Measurements from ENCODE around the gene TBK1.

The TBK1 gene

GRCh38 chr12:64480148-64480547 is 28.2 kb downstream of the TBK1 start:
- H3K36me3 ChIP-seq (ENCODE audit: insufficient read depth, low read length) = peaks cover 85% of the 10 kb centered on the region
- peaks cover 2% of the 10 kb centered on the region; the same call in 1 of the 2 replicates for H3K9me3 ChIP-seq (ENCODE audit: low read length)
- H3K79me2 ChIP-seq (ENCODE audit: insufficient read depth, low read length) = peaks cover 4% of the 10 kb centered on the region; the same call in 1 of the 2 replicates

GRCh38 chr12:64486657-64487056 is 34.7 kb downstream of the TBK1 start:
- Histone ChIP-seq H3K4me3 (ENCODE audit: low read depth, low read length, poor library complexity, severe bottlenecking) (no peak overlapping the region), H3K27ac (ENCODE audit: low read depth, low read length, poor library complexity, severe bottlenecking) (no peak overlapping the region), H2AFZ (ENCODE audit: low read length) (no peak overlapping the region), H3K36me3 (ENCODE audit: insufficient read depth, low read length) (peaks cover 86% of the 10 kb centered on the region), H3K79me2 (ENCODE audit: insufficient read depth, low read length) (no peaks in the 10 kb centered on the region), H3F3A (ENCODE audit: insufficient read depth, low read length) (no peaks in the 10 kb centered on the region), H3K9ac (ENCODE audit: low read length) (no peak overlapping the region), H3K4me1 (ENCODE audit: insufficient read depth, low read length, severe bottlenecking) (no peaks in the 10 kb centered on the region), H3K9me3 (ENCODE audit: low read length) (no peaks in the 10 kb centered on the region), H3K27me3 (ENCODE audit: insufficient read depth, low read length) (no peaks in the 10 kb centered on the region), H3K9me2 (ENCODE audit: low read depth, low read length) (no peaks in the 10 kb centered on the region), H4K20me1 (ENCODE audit: insufficient read depth, low read length) (no peaks in the 10 kb centered on the region), H3K4me2 (ENCODE audit: low read length) (no peak overlapping the region)
- no peak for TF ChIP-seq EZH2 (IDR thresholded peaks at IDR 0.05; ENCODE audit: borderline replicate concordance, low read length)
- no peak for TF ChIP-seq CTCF (IDR thresholded peaks at IDR 0.05; ENCODE audit: low read length)

More at GRCh38 chr12:64480148-64480547, 28.2 kb downstream of the TBK1 start:
- no peak overlapping the region for H3K9ac ChIP-seq (ENCODE audit: low read length)
- H3K4me3 ChIP-seq (ENCODE audit: low read depth, low read length, poor library complexity, severe bottlenecking) = no peak overlapping the region
- no peaks in the 10 kb centered on the region for H4K20me1 ChIP-seq (ENCODE audit: insufficient read depth, low read length)
- TF ChIP-seq EZH2 (IDR thresholded peaks at IDR 0.05; ENCODE audit: borderline replicate concordance, low read length) (no peak), CTCF (IDR thresholded peaks at IDR 0.05; ENCODE audit: low read length) (no peak)
- H3K27me3 ChIP-seq (ENCODE audit: insufficient read depth, low read length) = no peaks in the 10 kb centered on the region
- H3K27ac ChIP-seq (ENCODE audit: low read depth, low read length, poor library complexity, severe bottlenecking) = no peak overlapping the region
- H3F3A ChIP-seq (ENCODE audit: insufficient read depth, low read length) = no peaks in the 10 kb centered on the region
- H3K4me2 ChIP-seq (ENCODE audit: low read length) = no peak overlapping the region
- no peaks in the 10 kb centered on the region for H3K4me1 ChIP-seq (ENCODE audit: insufficient read depth, low read length, severe bottlenecking)
- H3K9me2 ChIP-seq (ENCODE audit: low read depth, low read length) = no peaks in the 10 kb centered on the region
- H2AFZ ChIP-seq (ENCODE audit: low read length) = no peak overlapping the region

GRCh38 chr12:64491718-64492117 is 39.8 kb downstream of the TBK1 start:
- Histone ChIP-seq H3K36me3 (ENCODE audit: insufficient read depth, low read length) (peaks cover 90% of the 10 kb centered on the region), H3K9ac (ENCODE audit: low read length) (no peak overlapping the region), H3K9me3 (ENCODE audit: low read length) (no peaks in the 10 kb centered on the region), H3F3A (ENCODE audit: insufficient read depth, low read length) (no peaks in the 10 kb centered on the region), H3K27ac (ENCODE audit: low read depth, low read length, poor library complexity, severe bottlenecking) (no peak overlapping the region), H3K79me2 (ENCODE audit: insufficient read depth, low read length) (no peaks in the 10 kb centered on the region), H3K4me3 (ENCODE audit: low read depth, low read length, poor library complexity, severe bottlenecking) (no peak overlapping the region), H3K4me1 (ENCODE audit: insufficient read depth, low read length, severe bottlenecking) (no peaks in the 10 kb centered on the region), H4K20me1 (ENCODE audit: insufficient read depth, low read length) (no peaks in the 10 kb centered on the region), H3K9me2 (ENCODE audit: low read depth, low read length) (no peaks in the 10 kb centered on the region), H2AFZ (ENCODE audit: low read length) (no peak overlapping the region), H3K4me2 (ENCODE audit: low read length) (no peak overlapping the region), H3K27me3 (ENCODE audit: insufficient read depth, low read length) (no peaks in the 10 kb centered on the region)
- TF ChIP-seq CTCF (IDR thresholded peaks at IDR 0.05; ENCODE audit: low read length) = no peak
- no peak for TF ChIP-seq EZH2 (IDR thresholded peaks at IDR 0.05; ENCODE audit: borderline replicate concordance, low read length)
